Activated naive CD4-positive, alpha-beta T cell treated with anti-CD3 and anti-CD28 coated beads for 36 hours (primary cell): ENCODE data around the gene PGM1. TPM values are rescaled to one million over a fixed set of nuclear protein-coding genes. Genes with fewer than 3 reads are reported as not detected.

Experiments used
- CTCF ChIA-PET: fragments of 350-600 bp; sonication (Branson Sonifier 250); formaldehyde crosslinking; loops from one replicate; lab custom pipeline; 2021; ENCODE audit warnings: antibody characterized with exemption; lab: Charles Lee
- DNase-seq: peaks from one replicate; pipeline ENCODE4 v3.0.0-alpha.2; 2020
- H3K27ac Mint-ChIP-seq: one replicate; pipeline ENCODE4 v1.8.0; 2021; ENCODE audit warnings: mild to moderate bottlenecking, mixed read lengths
- H3K27me3 Mint-ChIP-seq: one replicate; pipeline ENCODE4 v1.8.0; 2021; ENCODE audit warnings: low read depth, mixed read lengths
- H3K36me3 Mint-ChIP-seq: one replicate; pipeline ENCODE4 v1.8.0; 2021; ENCODE audit warnings: low read depth, mixed read lengths
- H3K4me1 Mint-ChIP-seq: one replicate; pipeline ENCODE4 v1.8.0; 2021; ENCODE audit warnings: low read depth, mixed read lengths
- H3K4me3 Mint-ChIP-seq: one replicate; pipeline ENCODE4 v1.8.0; 2021; ENCODE audit warnings: mild to moderate bottlenecking, moderate library complexity, mixed read lengths
- H3K9me3 Mint-ChIP-seq: one replicate; pipeline ENCODE4 v1.8.0; 2021; ENCODE audit warnings: mixed read lengths
- intact Hi-C: fragments of 100-400 bp; cut with micrococcal nuclease; formaldehyde crosslinking; loops from one replicate; pipeline ENCODE4 v1.15.1; 2023
- total RNA-seq, 2 experiments: library from RNA; stranded (reverse); gene quantifications; one replicate each; pipeline ENCODE4 v1.2.3, GENCODE V29; 2021

The PGM1 gene
- total RNA-seq, 2 experiments from 2014 or later: 25.3 to 27.5 TPM

DNA sequence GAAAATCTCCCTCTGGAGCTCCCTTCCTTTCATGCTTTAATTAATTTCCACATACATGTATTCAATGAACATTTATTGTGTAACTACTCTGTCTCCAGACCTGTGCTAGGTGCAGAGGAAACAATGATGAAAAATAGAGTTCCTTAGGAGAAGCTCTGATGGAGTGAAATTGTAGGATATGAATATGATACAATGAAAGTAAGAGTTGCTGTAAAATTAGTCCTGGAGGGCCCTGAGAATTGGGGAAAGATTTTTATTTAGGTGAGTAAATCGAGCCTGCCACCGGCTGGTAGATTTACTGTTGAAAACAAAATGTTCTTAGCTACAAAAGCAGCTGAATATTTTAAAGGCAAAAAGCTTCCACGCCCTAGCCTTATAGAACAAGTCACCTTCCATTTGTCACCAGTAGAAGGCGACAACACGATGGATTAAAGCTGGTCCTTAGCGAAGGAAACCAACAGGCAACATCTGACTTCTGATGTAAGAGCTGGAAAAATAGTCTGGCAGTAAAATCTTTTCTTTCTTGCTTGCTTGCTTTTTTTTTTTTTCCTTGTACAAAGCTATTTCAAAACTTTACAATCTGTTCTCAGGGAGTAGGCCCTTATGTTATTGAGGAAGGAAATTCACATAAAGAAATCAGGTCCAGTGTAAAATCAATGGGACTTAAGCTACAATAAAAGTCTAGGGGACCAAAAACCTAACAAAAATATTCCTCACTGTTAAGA lies 98.7 kb downstream of the PGM1 start:
- DNase-seq: peak; percentile 65
- CTCF ChIA-PET: interaction anchor here (0.6 to 2.4 kb wide), 39 partner anchors 9 to 1556 kb away, joined by 3 to 35 read pairs (median 4); partner anchors contain the start of gene ROR1
- Mint-ChIP-seq H3K36me3 (no peaks in the 10 kb centered on the region), H3K27me3 (no peaks in the 10 kb centered on the region), H3K4me1 (peaks cover 5% of the 10 kb centered on the region), H3K27ac (no peak overlapping the region), H3K4me3 (no peak overlapping the region), H3K9me3 (no peaks in the 10 kb centered on the region)
- intact Hi-C loops: loop anchor here (1.0 to 5.0 kb wide), 6 partner anchors 54 to 554 kb away; partner anchors contain the start of gene ROR1

DNA sequence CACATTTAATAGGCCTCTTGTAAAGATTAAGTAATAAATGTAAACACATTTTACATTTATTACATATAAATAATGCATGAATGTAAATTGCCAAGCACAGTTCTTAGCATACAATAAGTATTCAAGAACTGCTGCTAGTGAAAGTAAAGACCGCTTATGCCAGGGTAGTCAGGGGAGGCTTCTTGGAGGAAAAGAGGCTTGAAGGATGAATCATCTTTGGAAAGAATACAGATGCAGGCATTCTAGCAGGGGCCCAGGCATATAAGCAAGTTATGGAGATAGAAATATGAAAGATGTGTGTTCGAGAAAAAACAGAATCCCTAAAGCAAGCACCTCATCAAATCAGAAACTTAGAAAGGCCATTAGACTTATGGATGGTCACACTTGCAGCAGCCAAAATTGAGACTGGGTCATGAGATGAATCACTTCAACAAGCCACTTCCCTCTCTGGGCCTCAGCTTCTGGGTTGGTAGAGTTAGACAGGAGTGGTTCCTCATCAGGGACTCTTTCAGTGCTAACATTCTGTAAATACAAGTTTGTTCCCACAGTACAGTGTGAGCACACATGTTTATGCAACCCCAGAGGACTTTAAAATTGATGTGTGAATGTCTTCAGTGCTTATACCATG lies 100.8 kb downstream of the PGM1 start:
- no peak for DNase-seq
- CTCF ChIA-PET: no interaction called here
- Mint-ChIP-seq H3K4me3 (no peak overlapping the region), H3K9me3 (no peaks in the 10 kb centered on the region), H3K36me3 (no peaks in the 10 kb centered on the region), H3K27ac (no peak overlapping the region), H3K27me3 (no peaks in the 10 kb centered on the region), H3K4me1 (peaks cover 5% of the 10 kb centered on the region)
- intact Hi-C loops: loop anchor here (5.0 kb wide), 1 partner anchor 78 kb away; the partner anchor contains the start of gene ROR1

DNA sequence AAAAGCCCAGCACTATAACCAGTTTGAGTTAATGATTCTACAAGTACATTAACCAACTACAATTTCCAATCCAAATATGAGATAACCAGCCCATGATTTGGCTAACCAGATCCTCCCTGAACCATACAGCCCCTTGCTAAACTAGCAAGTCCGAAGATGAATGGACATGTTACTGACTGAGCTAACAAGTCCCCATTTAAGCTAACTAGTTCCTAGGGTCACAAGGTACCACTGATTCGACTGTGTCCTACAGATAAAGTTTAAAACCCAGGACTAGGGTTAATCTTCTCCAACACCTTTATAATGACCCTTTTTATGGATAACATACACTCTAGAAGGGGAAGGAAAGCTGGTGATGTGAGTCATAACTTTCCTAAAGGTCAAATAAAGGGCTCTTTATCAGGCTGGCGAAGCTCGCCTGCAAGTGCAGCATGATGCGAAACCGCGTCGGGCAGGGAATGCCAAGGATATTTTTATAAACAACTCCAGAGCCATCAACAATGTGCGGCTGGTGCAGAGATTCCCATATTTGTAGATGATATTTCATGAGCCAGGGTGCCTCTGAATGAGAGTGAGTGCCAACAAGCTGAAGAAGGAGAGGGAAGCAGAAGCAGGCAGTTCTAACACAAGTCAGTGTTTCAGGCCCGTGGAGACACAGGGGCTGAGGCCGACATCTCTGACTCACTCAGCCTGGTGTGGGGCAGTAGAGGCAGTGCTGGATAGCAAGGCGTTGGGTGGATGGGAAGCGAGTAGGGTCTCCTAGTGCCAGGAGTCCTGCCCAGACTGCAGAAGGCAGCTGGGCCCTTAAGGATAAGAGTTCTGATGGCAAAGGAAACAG lies 105.0 kb downstream of the PGM1 start:
- H3K27ac Mint-ChIP-seq: no peak overlapping the region
- intact Hi-C loops: no loop called here
- H3K4me3 Mint-ChIP-seq: no peak overlapping the region
- no peaks in the 10 kb centered on the region for H3K9me3 Mint-ChIP-seq
- H3K36me3 Mint-ChIP-seq: no peaks in the 10 kb centered on the region
- DNase-seq: no peak
- H3K4me1 Mint-ChIP-seq: peaks cover 4% of the 10 kb centered on the region
- CTCF ChIA-PET: interaction anchor here (0.8 kb wide), 1 partner anchor 207 kb away, joined by 3 read pairs; no protein-coding TSS in a partner anchor
- no peaks in the 10 kb centered on the region for H3K27me3 Mint-ChIP-seq

DNA sequence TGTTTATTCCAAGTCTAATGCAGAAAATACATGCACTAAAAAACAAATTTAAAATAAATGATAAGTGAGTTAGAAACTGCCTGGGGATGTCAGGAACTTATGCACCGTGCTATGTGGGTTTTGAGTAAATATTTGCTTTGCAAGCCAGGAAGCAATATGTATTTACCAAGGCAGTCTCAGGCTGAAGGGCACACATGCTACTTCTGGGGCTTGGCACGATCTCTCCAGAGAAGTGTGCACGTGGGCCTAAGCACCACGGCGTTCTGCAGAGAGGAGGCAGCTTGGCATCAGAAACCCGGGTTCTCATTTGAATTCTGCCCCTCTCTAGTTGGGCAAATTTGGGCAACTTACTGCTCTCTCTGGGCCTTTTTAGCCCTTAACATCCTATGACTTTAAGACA lies 108.0 kb downstream of the PGM1 start:
- Mint-ChIP-seq H3K4me3 (no peak overlapping the region), H3K27ac (no peak overlapping the region), H3K36me3 (no peaks in the 10 kb centered on the region), H3K9me3 (no peaks in the 10 kb centered on the region), H3K27me3 (no peaks in the 10 kb centered on the region), H3K4me1 (peaks cover 4% of the 10 kb centered on the region)
- no peak for DNase-seq
- intact Hi-C loops: no loop called here
- CTCF ChIA-PET: no interaction called here

DNA sequence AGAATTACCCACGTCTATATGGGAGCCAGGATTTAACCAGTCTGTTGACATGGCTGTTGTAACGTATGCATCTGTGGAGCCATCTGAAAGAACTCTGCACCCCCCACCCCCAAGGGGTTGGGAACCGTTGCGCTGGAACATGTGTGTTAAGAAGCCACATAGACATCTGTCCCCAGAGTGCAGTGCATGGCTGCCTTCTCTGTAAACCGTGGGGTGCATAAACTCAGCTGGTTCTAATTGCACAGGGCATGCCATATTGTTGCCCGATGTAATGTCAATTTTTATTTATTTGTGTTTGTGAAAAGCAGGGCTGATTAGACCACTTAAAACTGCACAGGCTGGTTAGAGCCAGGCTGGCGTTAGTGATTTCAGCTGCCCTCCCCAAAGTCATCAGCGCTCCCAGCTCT lies 110.5 kb downstream of the PGM1 start:
- Mint-ChIP-seq H3K4me1 (peaks cover 4% of the 10 kb centered on the region), H3K9me3 (no peaks in the 10 kb centered on the region), H3K27ac (no peak overlapping the region), H3K27me3 (no peaks in the 10 kb centered on the region), H3K4me3 (no peak overlapping the region), H3K36me3 (no peaks in the 10 kb centered on the region)
- intact Hi-C loops: no loop called here
- DNase-seq: no peak
- CTCF ChIA-PET: no interaction called here

DNA sequence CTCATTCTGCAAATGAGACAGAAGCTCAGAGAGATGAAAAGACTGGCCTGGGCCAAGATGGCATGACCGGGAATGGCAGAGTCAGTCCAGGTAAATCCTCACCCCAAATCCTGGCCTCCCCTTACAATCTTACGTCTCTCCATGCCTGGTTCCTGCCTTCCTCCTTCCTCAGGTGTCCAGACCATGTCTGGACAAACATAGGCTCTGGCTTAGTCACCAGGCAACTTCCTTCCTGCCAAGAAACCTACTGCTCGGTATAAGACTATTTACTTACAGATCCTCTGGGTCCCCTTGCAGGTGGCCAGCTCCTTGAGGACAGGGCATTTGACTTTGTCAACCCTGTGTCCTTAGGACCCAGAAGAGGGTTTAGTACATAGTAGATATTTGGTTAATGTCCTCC lies 111.2 kb downstream of the PGM1 start:
- Mint-ChIP-seq H3K27ac (no peak overlapping the region), H3K36me3 (no peaks in the 10 kb centered on the region), H3K9me3 (no peaks in the 10 kb centered on the region), H3K27me3 (no peaks in the 10 kb centered on the region), H3K4me3 (no peak overlapping the region), H3K4me1 (peaks cover 4% of the 10 kb centered on the region)
- CTCF ChIA-PET: interaction anchor here (0.6 kb wide), 1 partner anchor 1869 kb away, joined by 3 read pairs; no protein-coding TSS in a partner anchor
- intact Hi-C loops: no loop called here
- DNase-seq: no peak

DNA sequence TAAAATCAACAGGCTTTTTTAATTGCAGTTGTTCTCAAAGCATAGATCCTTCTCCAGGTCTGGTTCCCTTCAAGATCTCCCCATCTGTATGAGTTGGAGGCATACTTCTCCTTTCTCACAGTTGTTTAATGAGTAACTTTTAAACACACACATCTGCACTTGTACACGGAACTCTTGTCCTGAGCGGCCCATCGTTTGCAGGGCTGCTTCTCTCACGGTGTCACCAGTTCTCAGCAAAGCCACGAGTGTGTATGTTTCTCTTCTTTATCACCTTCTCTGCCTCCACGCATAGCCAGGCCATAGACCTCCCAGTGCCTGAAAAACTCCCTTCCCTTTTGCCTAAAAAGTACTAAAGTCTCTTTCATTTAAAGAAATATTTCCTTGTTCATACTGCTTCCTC lies 111.9 kb downstream of the PGM1 start:
- intact Hi-C loops: no loop called here
- no peak for DNase-seq
- Mint-ChIP-seq H3K27me3 (no peaks in the 10 kb centered on the region), H3K4me1 (peaks cover 4% of the 10 kb centered on the region), H3K9me3 (no peaks in the 10 kb centered on the region), H3K4me3 (no peak overlapping the region), H3K36me3 (no peaks in the 10 kb centered on the region), H3K27ac (no peak overlapping the region)
- CTCF ChIA-PET: no interaction called here

DNA sequence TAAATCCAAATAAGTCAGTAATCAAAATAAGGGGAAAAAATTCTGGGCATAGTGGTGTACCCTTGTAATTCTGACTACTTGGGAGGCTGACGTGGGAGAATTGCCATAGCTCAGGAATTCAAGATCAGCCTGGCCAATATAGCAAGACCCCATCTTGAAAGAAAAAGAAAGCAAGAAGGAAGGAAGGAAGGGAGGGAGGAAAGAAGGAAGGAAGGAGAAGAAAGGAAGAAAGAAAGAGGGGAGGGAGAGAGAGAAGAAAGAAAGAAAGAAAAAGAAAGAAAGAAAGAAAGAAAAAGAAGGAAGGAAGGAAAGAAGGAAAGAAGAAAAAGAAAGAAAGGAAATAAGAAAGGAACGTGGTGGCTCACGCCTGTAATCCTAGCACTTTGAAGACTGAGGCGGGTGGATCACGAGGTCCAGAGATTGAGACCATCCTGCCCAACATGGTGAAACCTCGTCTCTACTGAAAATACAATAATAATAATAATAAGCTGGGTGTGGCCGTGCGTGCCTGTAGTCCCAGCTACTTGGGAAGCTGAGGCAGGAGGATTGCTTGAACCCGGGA lies 116.1 kb downstream of the PGM1 start:
- CTCF ChIA-PET: interaction anchor here (0.6 to 1.7 kb wide), 2 partner anchors 18 to 1204 kb away, joined by 3 to 4 read pairs; no protein-coding TSS in a partner anchor
- Mint-ChIP-seq H3K27ac (no peak overlapping the region), H3K36me3 (no peaks in the 10 kb centered on the region), H3K27me3 (no peaks in the 10 kb centered on the region), H3K4me1 (no peaks in the 10 kb centered on the region), H3K4me3 (no peak overlapping the region), H3K9me3 (no peaks in the 10 kb centered on the region)
- intact Hi-C loops: no loop called here
- no peak for DNase-seq

Other genes with a start within 250 kb of the PGM1 start
- 10 to 100 TPM; 11.0 to 13.5 TPM for gene ALG6, start 225.8 kb upstream of the PGM1 start, total RNA-seq
- gene ITGB3BP, start 70.2 kb upstream of the PGM1 start, total RNA-seq: 10 to 100 TPM; 59.1 to 59.7 TPM
- 1 to 10 TPM; 6.3 to 6.4 TPM for gene EFCAB7, start 69.9 kb upstream of the PGM1 start, total RNA-seq
- gene ROR1, start 180.6 kb downstream of the PGM1 start, total RNA-seq: under 1 TPM; 0.10 to 0.14 TPM